Adrenal gland (tissue), 12 donors: ENCODE measurements around the gene SPIRE1. TPM values are rescaled to one million over a fixed set of nuclear protein-coding genes. Genes with fewer than 3 reads are reported as not detected.
"Not testable (repeated sequence)": the region's sequence is repeated elsewhere in the genome, so short reads cannot be mapped to it uniquely, and the experiment has no call there.

Experiments used
- DNase-seq, 7 donors: peaks; one replicate each; pipeline ENCODE4 v3.0.0-alpha.2; 2019 to 2020
- H3K27ac ChIP-seq, 5 donors: fragments of 200-600 bp; sonication (generic) in 4 of 5; 1 replicate in 3 of 5; 2 replicates in 2 of 5; pipeline versions ENCODE4 v1.5.1 to v1.8.0; 2016 to 2020; ENCODE audit warnings: mild to moderate bottlenecking in 1 of 5
- H3K27me3 ChIP-seq: fragments of 200-600 bp; 2 replicates; pipeline ENCODE4 v1.8.0; 2021
- H3K36me3 ChIP-seq, 2 donors: fragments of 200-600 bp; replicated peaks in 1 of 2; 1 replicate in 1 of 2; 2 replicates in 1 of 2; pipeline versions ENCODE4 v1.5.1 to v1.8.0; 2018 to 2022
- H3K4me1 ChIP-seq, 2 donors: fragments of 200-600 bp; replicated peaks in 1 of 2; 1 replicate in 1 of 2; 2 replicates in 1 of 2; pipeline versions ENCODE4 v1.5.1 to v1.8.0; 2018 to 2021
- H3K4me3 ChIP-seq, 4 donors: fragments of 200-600 bp; sonication (generic) in 3 of 4; one replicate each; pipeline ENCODE4 v1.5.1; 2016 to 2018
- H3K9me3 ChIP-seq, 3 donors: fragments of 200-600 bp; sonication (generic) in 1 of 3; replicated peaks in 1 of 3; 1 replicate in 2 of 3; 2 replicates in 1 of 3; pipeline versions ENCODE4 v1.5.1 to v1.8.0; 2016 to 2021
- CTCF ChIP-seq, 6 experiments: fragments of 450-650 bp in 4 of 6; fragments of 200-600 bp in 2 of 6; sonication (generic) in 1 of 6; IDR thresholded peaks; 1 replicate in 5 of 6; 2 replicates in 1 of 6; pipeline versions ENCODE4 v1.5.1 to v1.8.0; 2016 to 2021; ENCODE audit warnings: antibody characterized with exemption in 6 of 6, mild to moderate bottlenecking in 2 of 6, moderate library complexity in 1 of 6
- POLR2A ChIP-seq, 2 donors: fragments of 450-650 bp; IDR thresholded peaks; one replicate each; pipeline ENCODE4 v1.6.1; 2017; ENCODE audit warnings: antibody characterized with exemption in 2 of 2, mild to moderate bottlenecking in 2 of 2, moderate library complexity in 1 of 2
- WGBS, 4 donors: extraction: QIAGEN DNeasy Blood & Tissue Kit in 2 of 4; methylation state at CpG; one replicate each; pipeline versions ENCODE4 v1.1.5 to v1.1.7; 2013 to 2017; 5-methylcytosine and 5-hydroxymethylcytosine counted together
- intact Hi-C, 2 donors: fragments of 100-400 bp; cut with DNase I; formaldehyde crosslinking; loops; one replicate each; pipeline versions ENCODE4 v1.14.1 to v1.15.0; 2022 to 2023
- polyA plus RNA-seq, 3 donors: library from polyadenylated mRNA; stranded (reverse); fragments of 200-250 nt in 2 of 3; fragments of 350-450 nt in 1 of 3; fragmentation: Illumina TruSeq in 1 of 3; extraction: RNeasy Lipid Tissue Mini Kit (QIAGEN cat#74804) in 1 of 3; gene quantifications; one replicate each; pipeline ENCODE4 v1.2.3, GENCODE V29; 2013 to 2014
- total RNA-seq, 9 donors: library from RNA; depleted of rRNA in 4 of 9; stranded (reverse); fragments of >200 nt in 4 of 9; fragments of 120-200 nt in 1 of 9; fragmentation: NEBNext Ultra II Directional in 1 of 9; extraction: Animal tissue kit (Norgen Biotek cat#: 25700) in 1 of 9; gene quantifications; one replicate each; pipeline versions ENCODE4 v1.1.0 to v1.2.4, GENCODE V29; 2013 to 2023
- donor health status: healthy with polysubstance abuse.
- donor health status: Bipolar disorder and iron deficiency.
- donor health status: DM: yes; HTN: yes; CAD: no.
- donor health status: DM: no; HTN: no; CAD: no.
- donor health status: DM: no; HTN: no; CAD: no.
- donor health status: DM: yes; HTN: yes; CAD: no.

Gene SPIRE1
- total and polyA plus RNA-seq, 12 donors: 11.7 to 74.0 (median 45.6) TPM

DNA sequence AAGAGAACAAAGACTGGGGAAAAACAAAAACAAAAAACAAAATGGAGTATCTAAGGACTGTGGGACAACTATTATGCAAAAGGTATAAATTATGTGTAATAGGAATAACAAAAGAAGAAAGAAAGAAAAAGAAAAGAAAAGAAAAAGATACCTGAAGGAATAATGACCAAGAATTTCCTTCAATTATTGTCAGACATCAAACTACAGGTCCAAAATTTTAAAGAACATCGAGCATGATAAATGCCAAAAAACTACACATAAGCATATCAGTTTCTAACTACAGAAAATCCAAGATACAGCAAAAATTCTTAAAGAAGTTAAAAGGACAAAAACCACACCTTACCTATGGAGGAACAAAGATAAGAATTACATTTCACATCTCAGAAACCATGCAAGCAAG lies 93.0 kb downstream of the SPIRE1 start:
- WGBS, 4 donors: 84 to 100% (median 90%) methylated on average over 1 of the region's 1 CpG
- Histone ChIP-seq H3K27me3 (no peaks in the 10 kb centered on the region), H3K4me3 (no peak overlapping the region), H3K36me3 (no peaks in the 10 kb centered on the region), H3K9me3 (no peaks in the 10 kb centered on the region), H3K4me1 (peaks cover 0 to 2% of the 10 kb centered on the region in 2 donors), H3K27ac (no peak overlapping the region)
- TF ChIP-seq CTCF (IDR thresholded peaks at IDR 0.05): no peak
- no peak for TF ChIP-seq POLR2A (IDR thresholded peaks at IDR 0.05)
- intact Hi-C loops: no loop called here
- no peak for DNase-seq

DNA sequence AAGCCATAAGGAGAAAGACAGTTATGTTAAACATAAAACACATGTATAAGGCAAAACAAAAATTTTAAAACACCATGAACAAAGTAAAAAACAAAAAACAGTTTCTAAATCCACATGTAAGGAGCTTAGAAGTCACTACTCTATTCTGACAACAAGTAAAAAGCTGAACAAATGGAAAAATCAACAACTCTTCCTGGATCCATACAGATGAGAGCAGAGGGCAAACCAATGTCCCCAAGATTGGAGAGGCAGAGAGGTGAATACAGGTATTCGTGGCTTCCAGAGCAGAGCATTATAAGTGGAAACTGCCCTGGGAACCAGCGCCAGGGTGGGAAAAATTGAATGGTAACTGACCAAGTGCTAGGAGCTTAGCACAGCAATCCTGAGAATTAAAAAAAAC lies 93.5 kb downstream of the SPIRE1 start:
- DNase-seq: no peak
- no peak for TF ChIP-seq CTCF (IDR thresholded peaks at IDR 0.05)
- H3K9me3 ChIP-seq: no peaks in the 10 kb centered on the region
- 90 to 98% (median 94%) methylated on average over 2 of the region's 2 CpGs for WGBS, 4 donors
- no peak overlapping the region for H3K27ac ChIP-seq
- H3K27me3 ChIP-seq: no peaks in the 10 kb centered on the region
- intact Hi-C loops: no loop called here
- no peak overlapping the region for H3K4me3 ChIP-seq
- no peaks in the 10 kb centered on the region for H3K36me3 ChIP-seq
- no peaks in the 10 kb centered on the region for H3K4me1 ChIP-seq

- intact Hi-C loops, DNase-seq, H3K36me3 ChIP-seq, H3K27ac ChIP-seq, H3K4me3 ChIP-seq, H3K27me3 ChIP-seq, H3K9me3 ChIP-seq, H3K4me1 ChIP-seq: not testable (repeated sequence)
- 72 to 82% (median 78%) methylated on average over 6 of the region's 6 CpGs for whole genome bisulfite sequencing, 4 donors
Observed at GRCh38 chr18:12560600-12560999, 97.3 kb downstream of the SPIRE1 start.

DNA sequence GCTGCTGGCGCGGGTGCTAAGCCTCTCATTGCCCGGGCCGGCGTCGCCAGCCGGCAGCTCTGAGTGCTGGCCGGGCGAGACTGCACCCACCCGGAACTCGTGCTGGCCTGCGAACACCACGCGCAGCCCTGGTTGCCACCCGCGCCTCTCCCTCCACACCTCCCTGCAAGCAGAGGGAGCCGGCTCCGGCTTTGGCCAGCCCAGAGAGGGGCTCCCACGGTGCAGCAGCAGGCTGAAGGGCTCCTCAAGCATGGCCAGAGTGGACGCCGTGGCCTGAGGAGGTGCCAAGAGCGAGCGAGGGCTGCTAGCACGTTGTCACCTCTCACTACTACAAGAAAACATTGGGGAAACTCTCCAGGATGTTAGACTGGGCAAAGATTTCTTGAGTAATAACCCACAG lies 98.6 kb downstream of the SPIRE1 start:
- no peak for DNase-seq
- Histone ChIP-seq H3K4me1 (no peaks in the 10 kb centered on the region), H3K4me3 (no peak overlapping the region), H3K36me3 (no peaks in the 10 kb centered on the region), H3K27me3 (no peaks in the 10 kb centered on the region), H3K9me3 (no peaks in the 10 kb centered on the region), H3K27ac (no peak overlapping the region)
- 90 to 98% (median 97%) methylated on average over 7 to 24 of the region's 24 CpGs for WGBS, 4 donors
- no peak for TF ChIP-seq POLR2A (IDR thresholded peaks at IDR 0.05)
- no peak for TF ChIP-seq CTCF (IDR thresholded peaks at IDR 0.05)
- intact Hi-C loops: no loop called here

DNA sequence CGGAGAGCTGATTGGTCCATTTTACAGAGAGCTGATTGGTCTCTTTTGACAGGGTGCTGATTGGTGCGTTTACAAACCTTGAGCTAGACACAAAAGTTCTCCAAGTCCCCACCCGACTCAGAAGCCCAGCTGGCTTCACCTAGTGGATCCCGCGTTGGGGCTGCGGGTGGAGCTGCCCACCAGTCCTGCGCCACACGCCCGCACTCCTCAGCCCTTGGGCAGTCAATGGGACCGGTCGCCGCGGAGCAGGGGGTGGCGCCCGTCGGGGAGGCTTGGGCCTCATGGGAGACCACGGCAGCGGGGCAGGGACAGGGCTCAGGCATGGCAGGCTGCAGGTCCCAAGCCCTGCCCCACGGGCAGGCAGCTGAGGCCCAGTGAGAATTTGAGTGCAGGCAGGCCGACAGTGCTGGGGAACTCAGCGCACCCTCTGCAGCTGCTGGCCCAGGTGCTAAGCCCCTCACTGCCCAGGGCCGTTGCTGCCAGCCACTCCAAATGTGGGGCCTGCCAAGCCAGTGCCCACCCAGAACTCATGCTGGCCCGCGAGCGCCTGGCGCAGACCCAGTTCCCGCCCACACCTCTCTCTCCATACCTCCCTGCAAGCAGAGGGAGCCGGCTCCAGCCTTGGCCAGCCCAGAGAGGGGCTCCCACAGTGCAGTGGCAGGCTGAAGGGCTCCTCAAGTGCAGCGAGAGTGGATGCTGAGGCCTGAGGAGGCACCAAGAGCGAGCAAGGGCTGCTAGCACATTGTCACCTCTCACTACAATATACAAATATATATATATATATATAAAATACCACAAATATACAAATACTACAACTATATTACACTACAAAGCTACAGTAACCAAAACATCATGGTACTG lies 100.7 kb downstream of the SPIRE1 start:
- WGBS, 4 donors: 93 to 99% (median 97%) methylated on average over 13 to 30 of the region's 30 CpGs
- Histone ChIP-seq H3K27ac (no peak overlapping the region), H3K4me3 (no peak overlapping the region), H3K36me3 (no peaks in the 10 kb centered on the region), H3K9me3 (no peaks in the 10 kb centered on the region), H3K27me3 (no peaks in the 10 kb centered on the region), H3K4me1 (peaks cover 6 to 12% of the 10 kb centered on the region in 2 donors)
- no peak for DNase-seq
- TF ChIP-seq POLR2A (IDR thresholded peaks at IDR 0.05) (no peak), CTCF (IDR thresholded peaks at IDR 0.05) (no peak)
- intact Hi-C loops: no loop called here
